GM18873 (cell line): ENCODE measurements around the gene RAD23B.

Source experiments
- ATAC-seq: cut with Tn5 transposase; IDR thresholded peaks from one replicate; pipeline ENCODE4 v1.9.1; 2021; ENCODE audit warnings: mild to moderate bottlenecking, moderate library complexity, moderate number of reproducible peaks; ENCODE audit not compliant: unreplicated experiment, low FRiP score

Gene RAD23B

DNA sequence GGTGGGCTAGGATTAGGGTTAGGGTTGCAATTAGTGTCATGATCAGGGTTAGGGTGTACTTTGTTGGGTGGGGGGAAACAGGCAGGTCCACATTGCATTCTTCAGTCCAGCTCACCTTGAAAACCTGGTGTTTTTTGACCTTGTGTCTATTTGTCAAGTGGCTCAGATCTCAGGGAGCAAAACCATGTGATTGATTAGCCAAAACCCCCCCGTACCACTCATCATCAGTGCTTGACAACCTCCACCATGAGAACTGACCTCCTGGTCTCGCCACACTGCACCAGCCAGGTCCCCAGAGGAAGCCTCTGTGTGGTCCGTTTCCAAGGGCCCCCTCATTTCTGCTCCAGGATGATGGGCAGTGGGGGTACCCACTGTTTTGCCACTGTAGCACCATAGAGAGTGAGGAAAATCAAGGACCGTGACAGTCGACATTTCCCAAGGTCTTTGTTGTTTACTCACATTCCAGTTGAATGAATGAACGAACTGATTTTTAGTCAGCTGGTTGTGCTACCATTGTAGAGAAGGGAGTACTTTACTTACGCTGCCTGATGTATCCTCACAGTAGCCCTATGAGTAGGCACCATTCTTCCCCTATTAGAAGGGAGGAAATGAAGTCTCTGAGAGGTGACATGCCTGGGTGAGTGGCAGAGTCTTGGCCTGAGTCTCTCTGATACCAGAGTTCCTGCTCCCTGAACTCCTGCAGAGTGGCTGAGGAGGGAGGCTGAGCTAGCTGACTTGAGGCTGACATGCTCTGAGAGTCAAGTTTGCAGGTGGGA, 84.8 kb downstream of the RAD23B start:
- no peak for ATAC-seq

DNA sequence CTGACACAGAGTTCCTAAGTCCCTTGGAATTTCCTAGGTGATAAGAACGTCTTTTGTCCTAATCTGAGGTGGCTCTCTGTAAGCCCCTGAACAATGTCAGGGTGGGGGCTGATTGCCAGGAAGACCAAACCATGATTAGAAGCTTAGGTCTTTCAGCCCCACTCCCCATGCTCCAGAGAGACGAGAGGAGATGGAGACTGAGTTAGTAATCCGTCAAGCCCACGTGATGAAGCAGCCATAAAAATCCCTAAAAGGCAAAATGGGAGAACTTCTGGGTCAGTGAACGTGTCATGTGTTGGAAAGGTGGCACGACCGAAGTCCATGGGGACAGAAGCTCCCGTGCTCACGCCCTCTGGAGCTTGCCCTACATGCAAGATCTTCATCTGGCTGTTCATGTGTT, 85.6 kb downstream of the RAD23B start:
- ATAC-seq: no peak

DNA sequence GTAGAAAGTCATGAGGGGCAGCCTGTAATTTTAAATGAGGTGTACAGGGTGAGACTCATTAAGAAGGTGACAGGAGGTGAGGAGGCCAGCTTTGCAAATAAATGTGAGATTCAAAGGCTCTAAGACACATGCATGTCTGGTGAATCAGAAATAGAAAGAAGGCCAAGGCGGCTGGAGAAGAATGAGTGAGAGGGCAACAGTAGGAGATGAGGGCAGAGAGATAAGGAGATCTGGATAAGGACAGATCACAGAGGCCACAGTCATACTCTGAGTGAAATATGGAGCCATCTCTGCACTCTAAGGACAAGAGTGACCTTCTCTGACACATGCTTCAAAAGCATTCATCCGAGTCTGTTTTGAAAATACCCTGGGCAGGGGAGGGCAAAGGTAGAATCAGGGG, 90.7 kb downstream of the RAD23B start:
- ATAC-seq: no peak

DNA sequence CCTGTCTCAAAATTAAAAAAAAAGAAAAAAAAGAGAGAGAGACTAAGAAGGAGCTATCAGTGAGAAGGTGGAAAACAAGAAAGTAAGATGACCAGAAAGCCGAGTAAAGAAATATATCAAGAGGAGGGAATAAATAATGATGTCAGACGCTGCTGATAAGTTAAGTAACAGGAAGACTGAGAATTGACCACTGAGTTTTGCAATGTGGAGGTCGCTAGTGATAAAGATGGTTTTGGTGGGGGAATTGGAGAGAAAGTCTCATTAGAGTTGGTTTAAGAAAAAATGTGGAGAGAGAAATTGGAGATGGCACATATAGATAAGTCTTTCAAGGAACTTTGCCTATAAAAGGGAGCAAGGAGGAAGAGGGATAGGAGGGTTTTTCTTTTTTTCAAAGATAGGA, 91.9 kb downstream of the RAD23B start:
- no peak for ATAC-seq

DNA sequence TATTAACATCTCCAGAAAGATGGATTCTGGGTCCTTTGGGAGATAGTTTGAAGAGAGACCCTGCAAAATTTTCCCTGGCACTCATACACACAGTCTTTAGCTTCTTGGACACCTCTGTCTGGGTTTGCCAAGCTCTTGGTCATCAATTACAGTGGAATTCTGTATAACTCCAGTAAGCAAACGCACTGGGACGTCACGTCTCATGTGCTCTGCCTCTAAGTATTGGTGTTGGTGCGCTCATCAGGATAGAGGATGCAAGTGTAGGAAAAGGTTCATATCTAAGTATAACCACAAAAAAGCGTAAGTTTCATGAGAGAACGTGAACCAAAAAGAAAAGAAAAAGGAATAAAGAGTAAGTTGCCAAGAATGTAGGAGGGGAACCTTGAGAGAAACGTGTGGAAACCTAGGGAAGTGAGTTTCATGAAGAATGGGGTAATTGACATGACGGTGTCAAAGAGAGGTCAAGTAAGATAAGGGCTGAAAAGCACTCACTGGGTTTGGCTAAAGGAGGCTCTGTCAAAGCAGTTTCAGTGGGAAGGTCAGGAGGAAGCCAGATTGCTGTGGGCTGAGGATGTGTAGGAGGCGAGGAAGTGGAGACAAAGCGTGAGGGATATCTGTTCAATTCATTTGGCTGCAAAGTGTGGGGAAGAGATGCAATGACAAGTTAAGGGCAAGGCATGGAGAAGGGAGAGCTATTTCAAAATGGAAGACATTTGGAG, 92.7 kb downstream of the RAD23B start:
- ATAC-seq: no peak

DNA sequence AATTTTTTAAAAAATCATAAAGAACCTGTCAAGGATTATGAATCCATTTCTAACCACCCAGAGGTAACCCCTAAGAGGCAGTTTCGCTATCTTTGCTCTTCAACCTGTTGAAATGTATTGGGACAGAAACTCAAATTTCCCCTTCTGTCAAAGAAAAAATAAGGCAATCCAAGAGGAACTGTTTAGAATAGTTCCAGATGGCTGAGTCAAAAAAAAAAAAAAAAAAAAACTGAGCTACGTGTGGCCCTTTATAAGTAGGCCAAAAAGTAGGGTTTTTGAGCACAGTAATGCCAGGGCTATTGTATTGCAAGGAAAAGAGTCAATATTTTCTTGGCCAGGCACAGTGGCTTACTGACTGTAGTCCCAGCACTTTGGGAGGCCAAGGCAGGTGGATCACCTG, 94.9 kb downstream of the RAD23B start:
- no peak for ATAC-seq
